Measurements from ENCODE around the gene VSX1.

The VSX1 gene

DNA sequence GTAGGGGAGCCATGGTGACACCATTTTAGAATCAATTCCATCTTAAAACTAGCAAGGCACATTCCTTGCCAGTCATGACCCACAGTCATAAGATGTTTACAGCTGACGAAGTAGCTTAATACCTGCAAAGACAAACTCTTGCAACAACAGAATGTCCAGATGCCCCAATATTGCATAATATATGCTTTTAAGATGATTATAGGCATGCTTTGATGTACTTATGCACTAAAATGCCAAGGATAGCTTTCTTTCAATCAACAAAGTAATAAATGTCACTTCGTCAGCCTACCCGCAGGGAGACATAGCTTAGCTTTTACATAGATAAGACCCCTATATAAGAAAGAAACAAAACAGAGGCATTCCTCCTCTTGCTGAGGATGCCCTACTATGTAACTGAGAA is 50.7 kb downstream of the VSX1 start:
- Histone ChIP-seq H3K36me3 (ENCODE audit: insufficient read depth, low read length) (peaks cover 15% of the 10 kb centered on the region), H3K27me3 (ENCODE audit: control insufficient read depth in 1 of 2, insufficient read depth in 2 of 2, low read length in 2 of 2) (no peaks in the 10 kb centered on the region), H3K9me3 (ENCODE audit: low read length) (no peaks in the 10 kb centered on the region), H3K4me3 (ENCODE audit: low read depth in 1 of 2, low read length in 2 of 2) (no peak overlapping the region), H3K9ac (ENCODE audit: low read length) (no peak overlapping the region), H3K4me1 (ENCODE audit: insufficient read depth, low read length) (peaks cover 32% of the 10 kb centered on the region), H3K27ac (ENCODE audit: low read depth, low read length) (no peak overlapping the region)

DNA sequence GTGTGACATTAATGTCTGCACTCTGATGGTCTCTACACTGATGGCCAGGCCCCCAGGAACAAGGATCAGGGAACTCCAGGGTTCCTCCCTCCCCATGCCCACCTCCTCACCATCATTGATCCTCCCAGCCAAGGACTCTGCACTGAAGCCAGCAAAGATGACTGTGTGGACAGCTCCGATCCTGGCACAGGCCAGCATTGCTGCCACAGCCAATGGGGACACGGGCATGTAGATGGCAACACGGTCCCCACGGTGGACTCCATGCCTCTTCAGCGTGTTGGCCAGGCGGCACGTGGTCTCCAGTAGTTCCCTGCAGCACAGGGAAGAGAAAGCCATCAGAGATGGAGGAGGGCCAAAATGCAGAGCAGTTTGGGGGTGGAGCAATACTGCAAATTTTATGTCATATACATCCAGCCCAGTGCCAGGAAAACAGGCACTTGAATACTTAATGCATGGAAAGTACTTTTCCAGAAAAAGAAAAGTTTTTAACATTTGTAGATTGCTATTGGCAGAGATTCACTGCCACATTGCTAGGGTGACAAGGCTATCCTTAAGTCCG is 51.2 kb downstream of the VSX1 start:
- Histone ChIP-seq H3K4me3 (ENCODE audit: low read depth in 1 of 2, low read length in 2 of 2) (no peak overlapping the region), H3K9ac (ENCODE audit: low read length) (no peak overlapping the region), H3K27ac (ENCODE audit: low read depth, low read length) (no peak overlapping the region), H3K9me3 (ENCODE audit: low read length) (no peaks in the 10 kb centered on the region), H3K27me3 (ENCODE audit: control insufficient read depth in 1 of 2, insufficient read depth in 2 of 2, low read length in 2 of 2) (no peaks in the 10 kb centered on the region), H3K4me1 (ENCODE audit: insufficient read depth, low read length) (peaks cover 31% of the 10 kb centered on the region), H3K36me3 (ENCODE audit: insufficient read depth, low read length) (peaks cover 15% of the 10 kb centered on the region)

DNA sequence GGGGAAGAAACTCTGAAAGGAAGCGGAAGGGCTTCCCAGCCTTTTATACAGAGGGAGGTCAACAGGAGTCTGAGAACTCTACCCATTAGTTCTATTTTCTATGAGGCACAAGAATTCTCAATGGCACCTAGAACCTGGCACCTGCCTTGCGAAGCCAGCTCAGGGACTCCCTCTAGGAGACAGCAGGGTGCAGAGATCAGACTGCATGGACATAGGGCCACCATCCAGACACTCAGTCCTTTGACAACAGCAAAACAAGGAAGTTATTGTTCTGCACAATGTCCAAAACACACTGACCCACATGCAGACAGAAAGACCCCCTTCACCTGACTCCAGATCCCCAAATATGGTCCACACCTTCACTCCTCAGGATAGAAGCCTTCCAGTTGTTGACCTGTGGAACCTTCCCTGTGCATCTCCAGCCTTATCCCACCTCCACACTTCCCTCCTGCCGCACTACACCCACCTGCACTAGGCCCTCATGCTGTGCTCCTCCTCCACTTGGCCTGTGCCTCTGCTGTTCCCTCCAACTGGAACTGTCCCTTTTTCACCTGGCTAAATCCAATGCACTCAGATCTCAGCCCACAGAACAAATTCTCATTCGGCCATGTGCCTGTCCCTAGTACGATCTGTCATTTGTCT is 51.8 kb downstream of the VSX1 start:
- Histone ChIP-seq H3K27ac (ENCODE audit: low read depth, low read length) (no peak overlapping the region), H3K4me1 (ENCODE audit: insufficient read depth, low read length) (peaks cover 29% of the 10 kb centered on the region), H3K9ac (ENCODE audit: low read length) (no peak overlapping the region), H3K27me3 (ENCODE audit: control insufficient read depth in 1 of 2, insufficient read depth in 2 of 2, low read length in 2 of 2) (no peaks in the 10 kb centered on the region), H3K36me3 (ENCODE audit: insufficient read depth, low read length) (peaks cover 15% of the 10 kb centered on the region), H3K9me3 (ENCODE audit: low read length) (no peaks in the 10 kb centered on the region), H3K4me3 (ENCODE audit: low read depth in 1 of 2, low read length in 2 of 2) (no peak overlapping the region)

DNA sequence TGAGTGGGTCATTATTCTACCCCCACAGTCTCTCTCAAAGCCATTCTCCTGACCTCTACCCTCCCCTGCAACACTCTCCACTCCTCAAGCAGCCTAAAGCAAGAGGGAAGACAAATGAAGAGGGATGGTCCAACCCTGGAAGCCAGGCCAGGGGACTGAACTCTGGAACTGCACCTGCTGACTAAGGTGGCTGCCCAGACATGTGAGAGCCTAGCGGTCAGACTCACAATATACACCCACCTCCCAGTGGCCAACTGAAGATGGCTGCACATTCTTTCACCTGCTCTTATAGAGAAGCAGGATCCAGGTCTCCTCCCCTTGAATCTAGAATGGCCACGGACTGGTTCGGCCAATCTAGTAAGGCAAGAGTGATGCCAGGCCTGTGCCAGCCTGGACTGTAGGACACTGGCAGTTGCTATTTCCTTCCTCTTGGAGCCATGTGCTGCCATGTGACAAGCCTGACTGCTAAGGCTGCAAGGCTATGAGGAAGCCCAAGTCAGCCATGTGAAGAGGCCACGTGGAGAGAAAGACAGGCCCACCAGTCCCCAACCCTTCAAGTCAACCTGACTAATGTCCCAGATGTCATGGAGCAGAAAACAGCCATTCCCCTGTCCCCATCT is 55.8 kb downstream of the VSX1 start:
- H3K27me3 ChIP-seq (ENCODE audit: control insufficient read depth in 1 of 2, insufficient read depth in 2 of 2, low read length in 2 of 2), result no peaks in the 10 kb centered on the region

More for the DNA sequence above, 55.8 kb downstream of the VSX1 start:
- H3K9ac ChIP-seq (ENCODE audit: low read length), result no peak overlapping the region
- H3K27ac ChIP-seq (ENCODE audit: low read depth, low read length), result no peak overlapping the region
- no peak overlapping the region for H3K4me3 ChIP-seq (ENCODE audit: low read depth in 1 of 2, low read length in 2 of 2)
- H3K4me1 ChIP-seq (ENCODE audit: insufficient read depth, low read length), result peaks cover 4% of the 10 kb centered on the region
- peaks cover 20% of the 10 kb centered on the region for H3K36me3 ChIP-seq (ENCODE audit: insufficient read depth, low read length)
- H3K9me3 ChIP-seq (ENCODE audit: low read length), result no peaks in the 10 kb centered on the region

Measured in muscle layer of colon (tissue), 2 donors.